Activated CD8-positive, alpha-beta memory T cell treated with anti-CD3 and anti-CD28 coated beads, Interleukin-2, amount 50 U/mL, for 1 hour (primary cell): ENCODE data around the gene ZNF860.
"Not testable (repeated sequence)": the region's sequence is repeated elsewhere in the genome, so short reads cannot be mapped to it uniquely, and the experiment has no call there.

Experiments used
- DNase-seq: peaks from one replicate; pipeline ENCODE4 v3.0.0-alpha.2; 2020; ENCODE audit errors: extremely low read depth

The ZNF860 gene

DNA sequence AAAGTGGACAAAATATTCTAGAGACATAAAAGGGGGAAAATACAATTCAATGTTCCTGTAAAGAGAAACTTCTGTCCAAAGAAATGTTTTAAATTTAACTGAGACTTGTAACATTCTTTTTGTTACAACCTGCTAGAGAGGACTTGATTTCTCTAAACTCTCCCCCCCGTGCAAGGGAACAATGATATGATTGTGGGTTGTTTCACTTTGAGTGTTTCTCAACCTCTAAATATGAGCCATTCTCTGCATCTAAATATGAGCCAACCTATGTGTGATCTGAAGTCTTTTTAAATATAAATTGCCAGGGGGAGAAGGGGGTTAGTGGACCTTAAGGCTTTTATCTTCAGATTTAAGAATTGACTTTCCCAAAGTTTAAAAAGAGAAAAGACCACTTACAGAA is 14.6 kb downstream of the ZNF860 start:
- DNase-seq = no peak

DNA sequence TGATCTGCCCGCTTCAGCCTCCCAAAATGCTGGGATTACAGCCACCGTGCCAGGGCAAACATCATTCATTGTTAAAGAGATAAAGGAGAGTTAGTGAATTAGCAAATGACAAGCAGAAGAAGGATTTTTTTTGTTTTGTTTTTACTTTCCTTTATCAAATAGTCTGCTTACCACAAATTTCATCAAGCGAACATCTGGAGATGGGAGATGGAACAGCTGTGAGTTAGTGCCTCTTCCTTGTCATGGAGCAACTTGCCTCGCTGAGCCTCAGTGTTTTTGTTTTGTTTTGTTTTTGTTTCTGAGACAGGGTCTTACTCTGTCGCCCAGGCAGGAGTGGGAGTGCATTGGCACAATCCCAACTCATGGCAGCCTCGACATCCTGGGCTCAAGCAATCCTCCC is 15.9 kb downstream of the ZNF860 start:
- no peak for DNase-seq

DNA sequence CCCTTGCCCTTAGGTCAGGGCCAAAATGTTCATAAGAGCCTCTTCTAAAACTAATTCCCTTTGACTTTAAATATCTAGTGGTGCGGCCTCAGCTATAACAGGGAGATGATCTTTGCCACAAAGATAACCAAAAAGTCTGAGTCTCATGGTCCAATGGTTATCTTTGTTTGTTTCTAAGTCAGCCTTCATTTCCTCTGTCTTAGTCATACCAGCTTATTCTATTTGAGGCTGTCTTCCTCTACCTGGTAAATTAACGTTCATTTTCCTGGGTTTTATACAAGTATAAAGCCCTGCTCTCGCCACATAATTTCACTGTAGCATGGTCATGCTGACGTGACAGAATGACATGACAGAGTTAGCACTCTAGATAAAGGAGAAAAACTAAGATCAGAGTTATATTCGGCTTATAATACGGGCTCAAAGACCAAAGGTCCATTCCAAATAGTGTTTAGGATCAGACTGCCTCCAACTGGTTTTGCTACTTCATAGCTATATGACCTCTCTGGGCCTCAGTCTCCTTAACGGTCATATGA is 18.4 kb downstream of the ZNF860 start:
- DNase-seq = no peak

DNA sequence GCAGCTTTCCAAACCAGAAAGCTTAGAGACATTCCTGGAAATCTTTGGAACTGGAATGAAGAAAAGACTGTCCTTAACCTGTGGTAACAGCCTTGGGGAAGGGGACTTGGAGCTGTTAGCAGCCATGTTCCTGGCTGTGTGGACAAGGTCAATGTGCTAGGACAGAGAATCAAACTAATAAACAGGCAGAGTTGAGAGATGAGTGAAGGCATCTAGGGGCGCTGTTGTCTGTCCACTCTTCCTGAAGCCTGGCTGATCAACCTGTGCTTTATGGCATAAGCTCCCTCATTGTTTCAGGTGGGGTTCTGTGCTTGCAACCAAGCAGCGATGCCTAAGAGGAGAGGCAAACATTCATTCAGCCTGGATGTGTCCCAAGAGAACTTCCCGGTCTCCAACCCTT is 19.3 kb downstream of the ZNF860 start:
- no peak for DNase-seq

DNA sequence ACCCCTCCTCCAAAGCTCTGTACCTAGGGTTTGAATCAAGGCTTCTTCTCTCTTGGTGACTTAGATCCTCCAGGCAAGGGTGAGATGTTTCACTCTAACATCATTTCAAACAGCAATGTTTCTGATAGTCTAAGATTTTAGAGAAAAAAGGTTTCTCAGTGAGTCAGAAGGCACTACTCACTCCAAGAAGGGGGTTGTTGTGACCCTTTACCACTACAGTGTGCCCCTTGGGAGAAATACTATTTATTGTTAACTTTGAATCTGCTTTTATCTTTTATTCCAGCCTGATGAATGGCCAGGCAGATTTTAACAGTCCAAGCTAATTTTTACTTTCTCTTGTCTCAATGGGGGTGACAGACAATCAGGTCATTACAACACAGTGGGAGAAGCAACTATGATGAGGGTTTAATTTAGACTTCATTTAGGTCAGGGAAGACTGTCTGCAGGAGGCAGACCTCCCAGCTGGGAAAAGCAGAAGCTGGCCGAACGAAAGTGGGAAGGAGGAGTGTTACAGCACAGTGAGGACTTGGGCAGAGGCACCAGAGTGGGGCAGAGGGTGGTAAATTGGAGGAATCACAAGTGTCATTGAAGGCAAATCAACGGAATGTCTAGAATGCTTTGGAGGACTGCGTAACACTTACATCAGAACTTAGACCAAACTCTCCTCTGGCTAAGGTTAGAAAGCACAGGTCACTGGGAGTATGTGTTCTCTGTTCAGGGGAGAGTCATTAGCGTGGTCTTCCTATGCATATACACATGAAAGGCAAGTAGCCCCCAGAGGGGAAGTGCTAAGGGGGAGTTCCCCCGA is 21.2 kb downstream of the ZNF860 start:
- no peak for DNase-seq

DNA sequence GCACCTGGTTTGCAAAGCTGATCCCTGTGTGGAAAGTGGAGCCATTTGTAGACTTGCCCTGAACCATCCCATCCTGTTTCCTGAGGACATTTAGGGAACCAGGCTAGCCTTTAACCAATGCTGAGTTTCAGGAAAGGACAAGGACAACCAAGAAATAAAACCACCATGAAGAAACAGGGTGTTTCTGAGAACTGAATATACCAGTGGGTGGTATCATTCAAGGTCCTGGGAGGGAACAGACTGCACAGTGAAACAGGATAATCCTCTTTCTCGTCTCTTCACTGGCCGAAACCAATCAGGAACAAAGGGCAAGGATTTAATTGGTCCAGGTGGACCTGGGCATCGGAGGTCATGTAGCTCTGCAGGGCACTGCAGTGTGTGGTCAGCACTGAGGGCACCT is 21.8 kb downstream of the ZNF860 start:
- DNase-seq = no peak

DNA sequence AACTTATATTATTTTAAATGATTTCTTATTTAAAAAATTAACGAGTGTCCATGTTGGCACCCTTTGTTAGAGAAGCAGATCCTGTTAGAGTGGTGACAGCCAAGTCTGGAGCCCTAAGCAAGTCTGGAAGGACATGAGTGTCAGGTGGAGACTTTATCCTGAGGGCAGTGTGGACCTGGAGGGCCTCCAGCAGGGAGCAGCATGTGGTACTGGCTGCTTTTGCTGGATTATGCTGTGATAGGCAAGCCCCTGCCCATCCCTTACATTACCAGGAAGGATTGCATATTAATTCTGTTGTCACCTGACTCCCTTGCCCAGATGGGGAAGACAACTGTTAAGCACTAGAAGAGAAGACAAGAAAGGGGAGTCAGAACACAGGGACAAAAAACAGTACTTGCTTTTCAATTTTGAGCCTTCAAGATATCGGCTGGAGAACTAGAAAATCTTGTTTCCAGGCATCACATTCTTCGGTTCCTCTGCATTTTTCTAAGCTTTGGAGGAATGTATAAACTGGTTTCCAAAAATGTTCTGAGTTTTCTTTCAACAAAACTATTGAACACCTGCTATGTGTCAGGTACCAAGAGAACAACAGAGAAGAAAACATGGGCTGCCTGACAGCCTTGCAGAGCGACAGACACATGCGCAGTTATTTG is 22.7 kb downstream of the ZNF860 start:
- no peak for DNase-seq

DNA sequence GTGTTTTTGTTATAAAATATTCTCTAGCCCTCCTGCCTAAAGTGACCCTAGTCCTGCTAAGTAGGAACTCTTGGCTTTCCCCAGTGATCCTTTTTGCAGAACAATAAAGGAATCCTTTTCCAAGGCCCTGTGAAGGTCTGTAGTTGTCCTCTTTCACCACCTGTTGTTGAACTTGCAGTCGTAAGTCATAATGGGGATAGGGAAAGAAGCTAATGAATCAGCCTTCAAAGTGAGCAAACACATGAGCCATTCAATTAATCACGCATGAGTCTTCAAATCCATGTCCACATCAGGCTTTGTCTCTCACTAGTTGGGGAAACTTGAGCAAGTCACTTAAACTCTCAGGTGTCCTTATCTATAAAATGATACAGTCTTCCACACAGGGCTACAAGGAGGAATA is 27.6 kb downstream of the ZNF860 start:
- DNase-seq = no peak

DNA sequence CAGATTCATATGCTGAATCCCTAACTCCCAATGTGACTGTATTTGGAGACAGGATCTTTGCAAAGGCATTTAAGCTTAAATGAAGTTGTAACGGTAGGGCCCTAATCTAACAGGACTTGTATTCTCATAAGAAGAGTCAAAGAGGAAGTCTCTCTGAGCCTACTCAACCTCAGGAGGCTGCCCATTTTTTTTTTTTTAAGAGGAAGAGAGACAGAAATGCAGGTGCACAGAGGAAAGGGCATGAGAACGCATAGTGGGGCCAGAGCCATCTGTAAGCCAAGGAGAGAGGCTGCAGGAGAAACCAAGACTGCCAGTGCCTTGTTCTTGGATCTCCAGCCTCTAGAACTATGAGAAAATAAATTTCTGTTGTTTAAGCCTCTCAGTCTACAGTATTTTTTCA is 28.4 kb downstream of the ZNF860 start:
- no peak for DNase-seq

DNA sequence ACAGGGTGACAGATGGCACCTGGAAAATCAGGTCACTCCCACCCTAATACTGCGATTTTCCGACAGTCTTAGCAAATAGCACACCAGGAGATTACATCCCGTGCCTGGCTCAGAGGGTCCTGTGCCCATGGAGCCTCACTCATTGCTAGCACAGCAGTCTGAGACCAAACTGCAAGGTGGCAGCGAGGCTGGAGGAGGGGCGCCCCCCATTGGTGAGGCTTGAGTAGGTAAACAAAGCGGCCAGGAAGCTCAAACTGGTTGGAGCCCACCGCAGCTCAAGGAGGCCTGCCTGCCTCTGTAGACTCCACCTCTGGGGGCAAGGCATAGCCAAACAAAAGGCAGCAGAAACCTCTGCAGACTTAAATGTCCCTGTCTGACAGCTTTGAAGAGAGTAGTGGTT is 29.1 kb downstream of the ZNF860 start:
- DNase-seq = not testable (repeated sequence)

DNA sequence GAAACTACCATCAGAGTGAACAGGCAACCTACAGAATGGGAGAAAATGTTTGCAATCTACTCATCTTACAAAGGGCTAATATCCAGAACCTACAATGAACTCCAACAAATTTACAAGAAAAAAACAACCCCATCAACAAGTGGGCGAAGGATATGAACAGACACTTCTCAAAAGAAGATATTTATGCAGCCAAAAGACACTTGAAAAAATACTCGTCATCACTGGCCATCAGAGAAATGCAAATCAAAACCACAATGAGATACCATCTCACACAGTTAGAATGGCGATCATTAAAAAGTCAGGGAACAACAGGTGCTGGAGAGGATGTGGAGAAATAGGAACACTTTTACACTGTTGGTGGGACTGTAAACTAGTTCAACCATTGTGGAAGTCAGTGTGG is 34.1 kb downstream of the ZNF860 start:
- DNase-seq = not testable (repeated sequence)

DNA sequence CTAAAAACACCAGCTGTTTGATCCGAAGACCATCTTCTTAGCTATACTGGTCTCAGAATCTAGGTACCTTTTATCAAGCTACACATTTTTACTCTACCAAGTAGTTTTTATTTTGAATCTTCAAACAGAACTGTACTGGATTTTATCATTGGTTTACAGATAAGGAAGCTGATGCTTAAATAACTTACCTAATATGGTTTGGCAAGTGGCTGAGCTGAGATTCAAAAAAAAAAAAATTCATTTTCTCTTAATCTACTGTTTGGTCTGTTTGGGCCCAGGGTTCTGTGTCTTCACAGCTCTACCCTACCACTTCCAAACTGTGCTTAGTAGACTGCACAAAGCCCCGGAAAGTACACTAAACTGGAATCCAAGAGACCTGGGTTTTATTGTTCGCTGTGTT is 35.7 kb downstream of the ZNF860 start:
- DNase-seq = no peak

DNA sequence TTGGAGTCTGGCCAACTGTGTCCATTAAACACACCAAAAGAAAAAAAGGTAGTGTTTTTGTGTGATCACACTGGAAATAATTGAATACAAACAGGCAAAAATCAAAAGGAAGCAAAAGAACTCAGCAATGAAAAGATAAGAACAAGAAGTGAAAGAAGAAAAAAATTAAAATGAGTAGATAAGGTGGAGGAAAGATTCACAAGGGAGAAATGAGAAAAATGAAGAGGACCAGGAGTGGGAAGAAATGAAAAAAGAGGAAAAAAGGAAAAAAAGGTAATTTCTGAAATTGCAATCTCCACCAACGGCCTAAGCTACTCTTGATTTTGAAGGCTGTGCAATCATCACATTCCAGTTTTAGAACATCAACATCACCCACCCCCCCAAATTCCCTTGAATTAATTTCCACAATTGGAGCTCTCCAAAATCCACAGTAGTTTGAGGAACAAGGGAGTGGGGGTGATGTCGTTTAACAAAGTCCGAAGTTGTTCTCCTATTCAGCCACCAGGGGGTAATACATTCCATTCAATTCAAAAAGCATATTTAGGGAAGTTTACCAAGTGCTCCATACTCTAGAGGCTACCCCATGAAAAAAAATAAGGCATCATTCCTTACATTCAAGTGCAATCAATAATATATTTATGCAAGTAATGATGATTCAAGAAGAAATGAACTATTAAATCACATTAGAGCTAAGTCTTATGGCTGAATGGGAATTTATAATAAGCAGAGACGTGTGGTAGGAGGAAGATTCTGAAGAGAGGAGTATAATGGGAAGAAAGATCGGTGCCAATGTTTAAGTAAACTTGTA is 37.4 kb downstream of the ZNF860 start:
- DNase-seq = no peak

DNA sequence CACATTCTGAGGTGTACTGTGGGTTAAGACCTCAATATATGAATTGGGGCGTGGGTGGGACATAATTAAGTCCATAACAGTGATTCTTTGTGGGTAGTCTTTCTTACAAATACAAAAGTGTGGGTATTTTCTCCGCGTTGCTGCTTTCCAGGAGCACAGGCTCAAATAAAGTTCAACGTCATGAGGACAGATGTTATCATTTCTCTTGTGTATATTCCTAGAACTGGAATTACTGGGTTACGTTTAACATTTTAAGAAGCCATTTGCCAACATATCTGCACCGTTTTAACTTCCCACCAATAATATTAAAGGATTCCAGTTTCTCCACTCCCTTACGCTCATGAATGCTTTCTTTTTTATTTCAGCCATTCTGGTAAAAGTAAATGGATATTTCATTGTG is 39.6 kb downstream of the ZNF860 start:
- DNase-seq = no peak

DNA sequence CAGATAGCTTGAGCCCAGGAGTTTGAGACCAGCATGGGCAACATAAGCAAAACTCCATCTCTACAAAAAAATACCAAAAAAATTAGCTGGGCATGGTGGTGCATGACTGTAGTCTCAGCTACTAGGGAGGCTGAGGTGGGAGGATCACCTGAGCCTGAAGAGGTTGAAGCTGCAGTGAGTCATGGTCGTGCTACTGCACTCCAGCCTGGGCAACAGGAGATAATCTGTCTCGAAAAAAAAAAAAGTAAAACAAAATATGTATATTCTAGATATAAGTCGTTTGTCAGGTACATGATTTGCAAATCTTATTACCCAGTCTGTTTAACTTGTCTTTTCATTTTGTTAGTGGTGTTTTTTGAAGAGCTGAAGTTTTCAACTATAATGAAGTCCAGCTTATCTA is 40.2 kb downstream of the ZNF860 start:
- no peak for DNase-seq

DNA sequence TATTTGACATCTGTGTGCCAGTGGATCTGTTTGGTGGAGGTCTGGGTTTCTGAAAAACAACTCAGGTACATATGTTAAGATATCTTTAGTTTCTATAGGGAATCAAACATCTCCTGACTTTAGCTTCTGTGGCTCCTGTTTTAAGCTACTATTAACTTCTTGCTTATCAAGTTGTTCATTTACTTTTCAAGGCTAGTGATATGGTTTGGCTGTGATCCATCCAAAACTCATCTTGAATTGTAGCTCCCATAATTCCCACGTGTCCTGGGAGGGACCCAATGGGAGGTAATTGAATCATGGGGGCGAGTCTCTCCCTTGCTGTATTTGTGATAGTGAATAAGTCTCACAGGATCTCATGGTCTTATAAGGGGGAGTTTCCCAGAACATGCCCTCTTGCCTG is 41.4 kb downstream of the ZNF860 start:
- no peak for DNase-seq

DNA sequence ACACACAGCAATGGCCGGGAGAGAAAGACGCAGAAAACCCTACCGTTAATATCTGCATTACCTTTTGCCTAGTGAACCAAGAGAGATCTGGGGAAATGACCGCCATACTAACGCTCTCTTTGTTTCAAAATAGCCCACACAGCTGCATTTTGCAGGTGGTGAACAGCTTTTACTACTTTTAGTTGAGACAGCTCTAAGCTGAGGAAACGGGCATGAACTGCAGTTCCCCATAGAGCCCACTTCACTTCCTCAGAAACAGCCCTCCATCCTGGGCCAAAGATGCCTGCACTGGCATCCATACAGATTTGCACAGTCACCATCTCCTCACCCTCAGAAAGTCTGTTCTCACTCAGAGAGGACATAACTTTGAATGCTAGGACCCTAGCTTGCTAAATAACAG is 45.0 kb downstream of the ZNF860 start:
- no peak for DNase-seq

DNA sequence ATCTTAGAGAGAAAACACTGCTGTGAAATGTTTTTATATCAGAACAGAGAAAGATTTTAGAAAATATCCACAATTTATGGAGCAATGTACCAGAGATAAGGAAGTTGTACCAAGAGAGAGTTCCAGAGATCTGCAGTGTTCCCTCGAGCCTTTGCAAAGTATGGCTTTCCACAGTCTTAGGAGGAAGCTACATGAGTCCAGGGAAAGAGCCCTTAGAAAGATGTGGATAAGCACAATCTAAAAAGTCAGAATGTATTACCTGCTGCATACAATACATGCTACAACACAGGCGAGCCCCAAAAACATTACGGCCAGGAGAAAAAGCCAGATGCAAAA is 56.4 kb downstream of the ZNF860 start:
- DNase-seq = no peak

DNA sequence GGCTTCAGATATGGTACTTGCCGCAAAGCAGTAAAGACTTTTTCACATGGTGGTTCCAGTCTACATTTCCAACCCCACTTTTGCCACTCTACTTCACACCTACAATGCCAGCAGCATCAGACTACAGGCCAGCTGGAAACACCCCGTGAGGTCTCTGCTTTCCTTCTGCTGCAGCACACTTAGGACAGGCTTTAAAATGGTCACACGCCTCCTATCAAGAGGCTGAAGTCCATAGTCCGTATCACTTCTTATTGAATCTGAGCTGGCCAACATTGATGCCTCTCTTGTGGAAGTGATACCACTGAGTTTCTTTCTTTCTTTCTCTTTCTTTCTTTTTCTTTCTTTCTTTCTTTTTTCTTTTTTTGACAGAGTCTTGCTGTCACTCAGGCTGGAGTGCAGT is 59.8 kb downstream of the ZNF860 start:
- no peak for DNase-seq
